Lower leg skin (tissue), 4 donors: ENCODE data around the gene FAM167B. TPM values are rescaled to one million over a fixed set of nuclear protein-coding genes. Genes with fewer than 3 reads are reported as not detected.
A peak's percentile ranks its signal among the peaks of the same experiment; 100 is the strongest.

Source experiments
- DNase-seq, 2 donors: peaks; one replicate each; pipeline ENCODE4 v3.0.0-alpha.2; 2019; ENCODE audit warnings: low spot score in 2 of 2
- H3K4me3 ChIP-seq: fragments of 200-600 bp; sonication (generic); 2 replicates; pipeline ENCODE4 v1.5.1; 2017; ENCODE audit warnings: mild to moderate bottlenecking, low read depth; ENCODE audit not compliant: poor library complexity, severe bottlenecking
- CTCF ChIP-seq, 3 donors: fragments of 450-650 bp; IDR thresholded peaks; one replicate each; pipeline ENCODE4 v1.5.1; 2016; ENCODE audit warnings: antibody characterized with exemption in 3 of 3, mild to moderate bottlenecking in 3 of 3, moderate library complexity in 2 of 3
- POLR2A ChIP-seq, 2 donors: fragments of 450-650 bp; IDR thresholded peaks; one replicate each; pipeline ENCODE4 v1.6.1; 2016 to 2017; ENCODE audit warnings: antibody characterized with exemption in 2 of 2, mild to moderate bottlenecking in 1 of 2, moderate library complexity in 1 of 2
- WGBS, 2 donors: methylation state at CpG; one replicate each; pipeline ENCODE4 v1.1.5; 2018; 5-methylcytosine and 5-hydroxymethylcytosine counted together
- intact Hi-C: fragments of 100-400 bp; cut with DNase I; formaldehyde crosslinking; loops from one replicate; pipeline ENCODE4 v1.15.0; 2023; ENCODE audit warnings: low total_unique reads
- total RNA-seq, 4 donors: library from RNA; depleted of rRNA; stranded (reverse); fragments of >200 nt; gene quantifications; one replicate each; pipeline ENCODE4 v1.1.0, GENCODE V29; 2016

Gene FAM167B
- total RNA-seq, 4 donors from 2014 or later, result 0.42 to 1.4 (median 0.51) TPM; not detected in 1

- TF ChIP-seq POLR2A (IDR thresholded peaks at IDR 0.05), result no peak
- TF ChIP-seq CTCF (IDR thresholded peaks at IDR 0.05), result no peak
- peak; percentile 69 to 93 for DNase-seq
- peak overlapping the region; percentile 49 for H3K4me3 ChIP-seq
- WGBS, 2 donors, result 5% methylated on average over 22 to 24 of the region's 26 CpGs
- intact Hi-C loops, result no loop called here
These were observed 45.8 kb upstream of the FAM167B start for GRCh38 chr1:32201011-32201855.

DNA sequence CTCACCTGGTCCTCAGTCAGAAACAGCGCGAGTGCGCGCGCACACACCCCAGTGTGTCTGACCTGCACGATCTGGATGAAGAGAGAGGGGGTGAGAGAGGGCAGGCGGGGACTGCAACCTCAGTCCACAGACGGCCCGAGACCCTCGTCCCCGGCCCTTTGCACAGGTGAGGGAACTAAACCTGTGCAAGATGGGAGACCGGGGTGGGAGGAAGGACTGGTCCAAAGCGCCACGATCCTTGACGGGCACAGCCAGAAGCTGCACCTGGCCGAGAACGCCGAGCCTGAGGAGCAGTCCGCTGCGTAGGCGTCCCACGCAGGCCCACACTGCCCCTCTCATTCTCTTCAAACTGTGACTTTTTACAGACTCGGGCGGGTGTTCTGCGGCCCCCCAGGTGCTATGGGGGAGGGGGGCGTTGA is 42.1 kb upstream of the FAM167B start:
- no peak for DNase-seq
- WGBS, 2 donors, result 24 to 29% methylated on average over 26 of the region's 26 CpGs
- intact Hi-C loops, result no loop called here
- TF ChIP-seq POLR2A (IDR thresholded peaks at IDR 0.05) (no peak), CTCF (IDR thresholded peaks at IDR 0.05) (no peak)
- peak overlapping the region; percentile 45 for H3K4me3 ChIP-seq

DNA sequence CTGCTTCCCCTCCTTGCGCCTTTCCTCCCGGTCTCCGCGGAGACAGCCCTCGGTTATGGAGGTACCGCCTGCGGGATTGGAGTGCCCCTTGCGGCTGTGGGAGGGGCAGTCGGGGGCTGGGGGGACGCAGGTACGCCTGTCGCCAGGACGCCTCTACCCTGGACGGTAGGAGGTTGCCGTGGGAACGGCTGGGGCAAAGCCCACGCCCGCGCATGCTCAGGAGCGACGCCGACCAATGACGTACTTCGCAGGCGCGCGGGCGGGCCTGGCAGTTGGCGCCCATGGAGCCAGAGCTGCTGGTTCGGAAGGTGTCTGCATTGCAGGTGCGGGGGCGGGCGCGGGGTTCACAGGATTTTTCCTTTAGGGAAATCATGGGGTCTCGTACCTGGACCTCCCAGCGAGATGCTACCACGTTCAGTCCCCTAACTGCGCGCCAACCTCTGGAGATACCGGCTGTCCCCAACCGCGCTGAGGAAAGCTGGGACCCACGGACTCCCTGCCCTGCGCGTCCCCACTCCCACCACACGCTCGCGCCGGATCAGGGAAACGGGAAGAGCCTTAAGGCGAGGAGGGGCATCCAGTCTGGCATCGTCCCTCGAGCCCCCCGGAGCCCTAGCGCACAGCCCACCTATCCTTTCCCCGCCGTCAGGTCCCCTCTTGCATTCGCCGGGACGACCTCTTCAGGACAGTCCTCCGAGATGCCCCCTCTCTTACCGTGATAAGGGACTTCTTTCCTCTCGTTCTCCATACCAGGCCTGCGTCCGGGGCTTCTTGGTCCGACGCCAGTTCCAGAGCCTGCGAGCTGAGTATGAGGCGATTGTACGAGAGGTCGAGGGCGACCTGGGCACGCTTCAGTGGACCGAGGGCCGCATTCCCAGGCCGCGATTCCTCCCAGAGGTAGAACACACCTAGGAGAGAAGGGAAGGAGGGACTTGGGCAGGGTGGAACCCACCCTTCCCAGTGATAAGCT is 41.3 kb upstream of the FAM167B start, which contains the start of gene IQCC:
Gene IQCC, plus strand, starts transcription at position 271 of the 970 bp plus-strand sequence. Its CDS starts 11 bp downstream, at position 282.
- WGBS, 2 donors, result 1 to 2% methylated on average over 48 to 77 of the region's 77 CpGs
- intact Hi-C loops, result no loop called here
- DNase-seq, result peak; percentile 80 to 97
- H3K4me3 ChIP-seq, result peak within 1 kb of the TSS; percentile 45
- TF ChIP-seq POLR2A (IDR thresholded peaks at IDR 0.05) (no peak), CTCF (IDR thresholded peaks at IDR 0.05) (no peak)

DNA sequence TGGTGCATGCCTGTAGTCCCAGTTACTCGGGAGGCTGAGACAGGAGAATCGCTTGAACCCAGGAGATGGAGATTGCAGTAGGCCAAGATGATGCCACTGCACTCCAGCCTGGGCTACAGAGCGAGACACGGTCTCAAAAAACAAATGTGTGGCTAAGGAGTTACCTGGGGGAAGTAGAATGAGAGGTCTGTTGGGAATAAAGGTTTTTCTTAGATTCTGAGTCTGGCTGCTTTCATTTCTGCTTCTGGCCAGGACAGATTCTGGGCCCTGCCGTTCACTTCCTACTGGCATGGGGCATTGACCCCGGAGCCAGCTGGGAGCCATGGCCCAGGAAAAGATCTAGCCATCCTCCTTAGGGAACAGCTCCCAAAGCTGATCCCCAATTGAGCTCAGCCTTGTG is 38.6 kb upstream of the FAM167B start:
- WGBS, 2 donors, result 84 to 86% methylated on average over 6 of the region's 6 CpGs
- TF ChIP-seq POLR2A (IDR thresholded peaks at IDR 0.05), result no peak
- TF ChIP-seq CTCF (IDR thresholded peaks at IDR 0.05), result no peak

GRCh38 chr1:32208891-32209328 is 38.1 kb upstream of the FAM167B start, which contains the start of gene DCDC2B:
Gene DCDC2B (plus strand): TSS chr1:32209089. CDS start chr1:32209094, 5 bp downstream.
- intact Hi-C loops, result no loop called here
- TF ChIP-seq CTCF (IDR thresholded peaks at IDR 0.05), result no peak
- TF ChIP-seq POLR2A (IDR thresholded peaks at IDR 0.05), result no peak
- 64 to 75% methylated on average over 5 of the region's 5 CpGs for WGBS, 2 donors
- DNase-seq, result peak in 1 of 2 donors; percentile 33
- no peak within 1 kb of the TSS for H3K4me3 ChIP-seq

More for the DNA sequence above, 38.6 kb upstream of the FAM167B start:
- H3K4me3 ChIP-seq, result no peak overlapping the region
- no peak for DNase-seq
- intact Hi-C loops, result no loop called here
